ENCODE data around the gene GSK3A. TPM values are rescaled to one million over a fixed set of nuclear protein-coding genes. Genes with fewer than 3 reads are reported as not detected.

GSK3A gene
- total and polyA plus RNA-seq, 2 experiments from 2014 or later: 17.7 to 40.7 TPM

DNA sequence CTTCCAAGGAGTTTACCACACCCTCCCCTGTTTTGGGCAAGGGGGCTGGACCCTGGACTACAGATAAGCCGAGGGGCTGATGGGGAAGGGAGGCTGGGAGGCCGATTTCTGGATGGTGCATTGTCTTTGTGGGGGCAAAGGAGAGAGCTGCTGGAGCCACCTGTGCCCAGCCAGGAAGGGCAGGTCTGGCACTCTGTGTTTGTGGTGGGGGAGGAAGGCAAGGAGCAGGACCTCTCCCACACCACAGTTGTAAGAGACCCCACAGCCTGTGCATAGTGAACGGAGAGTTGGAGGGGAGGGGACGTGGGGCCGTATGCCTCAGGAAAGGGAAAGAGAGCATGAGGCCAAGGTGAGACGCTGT is 43.6 kb upstream of the GSK3A start:
- Mint-ChIP-seq H3K4me3 (peak overlapping the region; percentile 86; the same call in 1 of the 3 replicates), H3K27me3 (ENCODE audit: insufficient read depth, low read depth, poor library complexity) (peaks cover 21% of the 10 kb centered on the region), H3K4me1 (peaks cover 27% of the 10 kb centered on the region), H3K36me3 (ENCODE audit: low read depth) (peaks cover 12% of the 10 kb centered on the region; the same call in 2 of the 3 replicates), H3K9me3 (no peaks in the 10 kb centered on the region), H3K27ac (0 out of 2 replicates have a peak overlapping the region, but pooled peaks have one; percentile 31)
- no peak overlapping the region for H2AFZ ChIP-seq
- H3K79me2 ChIP-seq (replicated peaks; ENCODE audit: insufficient read depth): peaks cover 20% of the 10 kb centered on the region
- peaks cover 4% of the 10 kb centered on the region; the same call in 1 of the 2 replicates for H4K20me1 ChIP-seq (replicated peaks; ENCODE audit: insufficient read depth)
- DNase-seq (ENCODE audit: low spot score): no peak
- no peaks in the 10 kb centered on the region for H3K27me3 ChIP-seq (ENCODE audit: insufficient read depth)
- no peak overlapping the region; the same call in 1 of the 2 replicates for H3K4me3 ChIP-seq
- peaks cover 4% of the 10 kb centered on the region; the same call in 1 of the 2 replicates for H3K36me3 ChIP-seq (ENCODE audit: insufficient read depth)
- H3K4me2 ChIP-seq: peak overlapping the region; percentile 98; the same call in 1 of the 2 replicates
- H3K4me1 ChIP-seq (ENCODE audit: insufficient read depth): peaks cover 27% of the 10 kb centered on the region
- no peak overlapping the region for H3K27ac ChIP-seq (ENCODE audit: low read depth)
- ATAC-seq: no peak
- TF ChIP-seq, protein P1, sequence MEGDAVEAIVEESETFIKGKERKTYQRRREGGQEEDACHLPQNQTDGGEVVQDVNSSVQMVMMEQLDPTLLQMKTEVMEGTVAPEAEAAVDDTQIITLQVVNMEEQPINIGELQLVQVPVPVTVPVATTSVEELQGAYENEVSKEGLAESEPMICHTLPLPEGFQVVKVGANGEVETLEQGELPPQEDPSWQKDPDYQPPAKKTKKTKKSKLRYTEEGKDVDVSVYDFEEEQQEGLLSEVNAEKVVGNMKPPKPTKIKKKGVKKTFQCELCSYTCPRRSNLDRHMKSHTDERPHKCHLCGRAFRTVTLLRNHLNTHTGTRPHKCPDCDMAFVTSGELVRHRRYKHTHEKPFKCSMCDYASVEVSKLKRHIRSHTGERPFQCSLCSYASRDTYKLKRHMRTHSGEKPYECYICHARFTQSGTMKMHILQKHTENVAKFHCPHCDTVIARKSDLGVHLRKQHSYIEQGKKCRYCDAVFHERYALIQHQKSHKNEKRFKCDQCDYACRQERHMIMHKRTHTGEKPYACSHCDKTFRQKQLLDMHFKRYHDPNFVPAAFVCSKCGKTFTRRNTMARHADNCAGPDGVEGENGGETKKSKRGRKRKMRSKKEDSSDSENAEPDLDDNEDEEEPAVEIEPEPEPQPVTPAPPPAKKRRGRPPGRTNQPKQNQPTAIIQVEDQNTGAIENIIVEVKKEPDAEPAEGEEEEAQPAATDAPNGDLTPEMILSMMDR (conservative IDR thresholded peaks at IDR 0.05; ENCODE audit: low read depth in 2 of 2): no peak
- TF ChIP-seq, protein P2, sequence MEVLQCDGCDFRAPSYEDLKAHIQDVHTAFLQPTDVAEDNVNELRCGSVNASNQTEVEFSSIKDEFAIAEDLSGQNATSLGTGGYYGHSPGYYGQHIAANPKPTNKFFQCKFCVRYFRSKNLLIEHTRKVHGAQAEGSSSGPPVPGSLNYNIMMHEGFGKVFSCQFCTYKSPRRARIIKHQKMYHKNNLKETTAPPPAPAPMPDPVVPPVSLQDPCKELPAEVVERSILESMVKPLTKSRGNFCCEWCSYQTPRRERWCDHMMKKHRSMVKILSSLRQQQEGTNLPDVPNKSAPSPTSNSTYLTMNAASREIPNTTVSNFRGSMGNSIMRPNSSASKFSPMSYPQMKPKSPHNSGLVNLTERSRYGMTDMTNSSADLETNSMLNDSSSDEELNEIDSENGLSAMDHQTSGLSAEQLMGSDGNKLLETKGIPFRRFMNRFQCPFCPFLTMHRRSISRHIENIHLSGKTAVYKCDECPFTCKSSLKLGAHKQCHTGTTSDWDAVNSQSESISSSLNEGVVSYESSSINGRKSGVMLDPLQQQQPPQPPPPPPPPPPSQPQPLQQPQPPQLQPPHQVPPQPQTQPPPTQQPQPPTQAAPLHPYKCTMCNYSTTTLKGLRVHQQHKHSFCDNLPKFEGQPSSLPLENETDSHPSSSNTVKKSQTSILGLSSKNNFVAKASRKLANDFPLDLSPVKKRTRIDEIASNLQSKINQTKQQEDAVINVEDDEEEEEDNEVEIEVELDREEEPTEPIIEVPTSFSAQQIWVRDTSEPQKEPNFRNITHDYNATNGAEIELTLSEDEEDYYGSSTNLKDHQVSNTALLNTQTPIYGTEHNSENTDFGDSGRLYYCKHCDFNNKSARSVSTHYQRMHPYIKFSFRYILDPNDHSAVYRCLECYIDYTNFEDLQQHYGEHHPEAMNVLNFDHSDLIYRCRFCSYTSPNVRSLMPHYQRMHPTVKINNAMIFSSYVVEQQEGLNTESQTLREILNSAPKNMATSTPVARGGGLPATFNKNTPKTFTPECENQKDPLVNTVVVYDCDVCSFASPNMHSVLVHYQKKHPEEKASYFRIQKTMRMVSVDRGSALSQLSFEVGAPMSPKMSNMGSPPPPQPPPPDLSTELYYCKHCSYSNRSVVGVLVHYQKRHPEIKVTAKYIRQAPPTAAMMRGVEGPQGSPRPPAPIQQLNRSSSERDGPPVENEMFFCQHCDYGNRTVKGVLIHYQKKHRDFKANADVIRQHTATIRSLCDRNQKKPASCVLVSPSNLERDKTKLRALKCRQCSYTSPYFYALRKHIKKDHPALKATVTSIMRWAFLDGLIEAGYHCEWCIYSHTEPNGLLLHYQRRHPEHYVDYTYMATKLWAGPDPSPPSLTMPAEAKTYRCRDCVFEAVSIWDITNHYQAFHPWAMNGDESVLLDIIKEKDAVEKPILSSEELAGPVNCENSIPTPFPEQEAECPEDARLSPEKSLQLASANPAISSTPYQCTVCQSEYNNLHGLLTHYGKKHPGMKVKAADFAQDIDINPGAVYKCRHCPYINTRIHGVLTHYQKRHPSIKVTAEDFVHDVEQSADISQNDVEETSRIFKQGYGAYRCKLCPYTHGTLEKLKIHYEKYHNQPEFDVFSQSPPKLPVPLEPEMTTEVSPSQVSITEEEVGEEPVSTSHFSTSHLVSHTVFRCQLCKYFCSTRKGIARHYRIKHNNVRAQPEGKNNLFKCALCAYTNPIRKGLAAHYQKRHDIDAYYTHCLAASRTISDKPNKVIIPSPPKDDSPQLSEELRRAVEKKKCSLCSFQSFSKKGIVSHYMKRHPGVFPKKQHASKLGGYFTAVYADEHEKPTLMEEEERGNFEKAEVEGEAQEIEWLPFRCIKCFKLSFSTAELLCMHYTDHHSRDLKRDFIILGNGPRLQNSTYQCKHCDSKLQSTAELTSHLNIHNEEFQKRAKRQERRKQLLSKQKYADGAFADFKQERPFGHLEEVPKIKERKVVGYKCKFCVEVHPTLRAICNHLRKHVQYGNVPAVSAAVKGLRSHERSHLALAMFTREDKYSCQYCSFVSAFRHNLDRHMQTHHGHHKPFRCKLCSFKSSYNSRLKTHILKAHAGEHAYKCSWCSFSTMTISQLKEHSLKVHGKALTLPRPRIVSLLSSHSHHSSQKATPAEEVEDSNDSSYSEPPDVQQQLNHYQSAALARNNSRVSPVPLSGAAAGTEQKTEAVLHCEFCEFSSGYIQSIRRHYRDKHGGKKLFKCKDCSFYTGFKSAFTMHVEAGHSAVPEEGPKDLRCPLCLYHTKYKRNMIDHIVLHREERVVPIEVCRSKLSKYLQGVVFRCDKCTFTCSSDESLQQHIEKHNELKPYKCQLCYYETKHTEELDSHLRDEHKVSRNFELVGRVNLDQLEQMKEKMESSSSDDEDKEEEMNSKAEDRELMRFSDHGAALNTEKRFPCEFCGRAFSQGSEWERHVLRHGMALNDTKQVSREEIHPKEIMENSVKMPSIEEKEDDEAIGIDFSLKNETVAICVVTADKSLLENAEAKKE (CRISPR knock-in tag; IDR thresholded peaks at IDR 0.05): no peak
- no peak for TF ChIP-seq POLR2AphosphoS5 (IDR thresholded peaks at IDR 0.05; ENCODE audit: low read depth)
- no peak for TF ChIP-seq ETS1 (IDR thresholded peaks at IDR 0.05)
- no peak for TF ChIP-seq REST (IDR thresholded peaks at IDR 0.05; ENCODE audit: unreplicated experiment)
- no peak for TF ChIP-seq EZH2phosphoT487 (IDR thresholded peaks at IDR 0.05; ENCODE audit: unreplicated experiment)
- no peak for TF ChIP-seq EZH2 (IDR thresholded peaks at IDR 0.05; ENCODE audit: low read depth, unreplicated experiment)
- TF ChIP-seq NANOG (IDR thresholded peaks at IDR 0.05; ENCODE audit: borderline replicate concordance): no peak
- no peak for TF ChIP-seq CREB1 (CRISPR knock-in tag; IDR thresholded peaks at IDR 0.05; ENCODE audit: low read depth)
- no peak for TF ChIP-seq ZNF331 (CRISPR knock-in tag; IDR thresholded peaks at IDR 0.05; ENCODE audit: low read depth)
- TF ChIP-seq STAT1 (IDR thresholded peaks at IDR 0.05; ENCODE audit: unreplicated experiment): no peak
- no peak for TF ChIP-seq JUNB (IDR thresholded peaks at IDR 0.05; ENCODE audit: unreplicated experiment)
- TF ChIP-seq ZNF114 (CRISPR knock-in tag; IDR thresholded peaks at IDR 0.05): no peak
- no peaks in the 10 kb centered on the region for H3K9me2 ChIP-seq (ENCODE audit: insufficient read depth)
- peaks cover 19% of the 10 kb centered on the region for H3F3A ChIP-seq (replicated peaks; ENCODE audit: low read depth)
